K562 treated with DMSO at 1 percent for 48 hours (cell line): ENCODE measurements around the gene COX20. TPM values are rescaled to one million over a fixed set of nuclear protein-coding genes. Genes with fewer than 3 reads are reported as not detected.

Experiments used
- total RNA-seq: library from RNA; unstranded; fragments of 300-600 nt; gene quantifications from 2 replicates; pipeline ENCODE4 v1.2.3, GENCODE V29; 2022; ENCODE audit warnings: low replicate concordance; ENCODE audit errors: extremely low read depth

The COX20 gene, protein sequence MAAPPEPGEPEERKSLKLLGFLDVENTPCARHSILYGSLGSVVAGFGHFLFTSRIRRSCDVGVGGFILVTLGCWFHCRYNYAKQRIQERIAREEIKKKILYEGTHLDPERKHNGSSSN
- not detected in 2 replicates for total RNA-seq

GRCh38 chr1:244835276-244836134 lies at the start of gene COX20:
Gene COX20, plus strand, starts transcription at chr1:244835658. Its CDS starts 57 bp downstream, at chr1:244835715.

DNA sequence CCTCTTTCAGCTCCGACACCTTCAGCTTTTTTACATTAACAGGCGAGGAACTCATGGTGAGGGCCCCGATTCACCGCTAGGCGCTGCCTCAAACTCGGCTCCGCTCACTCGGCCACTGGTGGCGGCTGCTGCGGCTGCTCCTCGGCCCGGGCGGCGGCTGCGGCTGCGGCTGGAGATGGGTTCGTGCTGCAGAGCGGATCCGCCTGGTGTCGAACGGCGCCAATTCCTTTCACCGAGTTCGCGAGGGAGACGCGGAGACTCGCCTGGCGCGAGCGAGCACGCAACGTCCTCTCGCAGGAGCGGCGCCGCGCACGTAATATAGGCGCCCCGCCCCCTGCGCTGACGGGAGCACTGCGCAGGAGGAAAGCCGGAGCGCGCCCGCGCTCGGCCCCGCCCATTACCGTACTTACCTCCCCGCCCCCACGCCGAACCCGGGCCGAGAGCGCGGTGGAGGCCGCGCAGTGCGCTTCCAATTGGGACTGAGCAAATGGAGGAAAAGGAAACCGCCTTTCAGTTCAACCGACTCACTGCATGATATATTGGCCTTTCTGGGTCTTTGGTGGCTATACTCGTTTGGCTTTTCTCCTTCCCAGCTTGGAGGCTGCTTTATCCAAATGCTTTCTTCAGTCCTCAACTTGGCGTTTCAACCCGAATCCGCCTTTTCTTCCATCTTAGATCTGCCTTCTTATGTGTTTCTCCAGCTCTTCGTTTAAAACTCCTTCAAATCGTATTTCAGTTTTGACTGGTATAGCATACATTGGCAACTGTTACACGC lies 29.0 kb downstream of the COX20 start, which contains the start of gene HNRNPU:
Gene HNRNPU, minus strand, starts transcription at position 291 of the 775 bp plus-strand sequence. Its CDS starts 236 bp downstream, at position 55.

Other genes starting within 250 kb of the COX20 start
- gene DESI2, start 182.5 kb upstream of the COX20 start, total RNA-seq = not detected in 2 replicates
- not detected in 2 replicates for gene HNRNPU, start 28.9 kb downstream of the COX20 start, total RNA-seq